GM12864 (cell line): Measurements from ENCODE around the gene RPS18.
"Not testable (repeated sequence)": the region's sequence is repeated elsewhere in the genome, so short reads cannot be mapped to it uniquely, and the experiment has no call there.

ENCODE experiments used
- DNase-seq: peaks from one replicate; pipeline ENCODE4 v3.0.0-alpha.2; 2011; ENCODE audit warnings: low read depth
- H3K4me3 ChIP-seq: 2 replicates; pipeline ENCODE4 v1.5.1; 2011; ENCODE audit warnings: mild to moderate bottlenecking, low read depth, low read length, control low read depth
- TF ChIP-seq, protein P1 (sequence below): IDR thresholded peaks from 2 replicates; pipeline ENCODE4 v1.5.1; 2011; ENCODE audit warnings: low read depth, mild to moderate bottlenecking, moderate library complexity, low read length, control low read depth, inconsistent platforms; ENCODE audit errors: missing control alignments

RPS18 gene

DNA sequence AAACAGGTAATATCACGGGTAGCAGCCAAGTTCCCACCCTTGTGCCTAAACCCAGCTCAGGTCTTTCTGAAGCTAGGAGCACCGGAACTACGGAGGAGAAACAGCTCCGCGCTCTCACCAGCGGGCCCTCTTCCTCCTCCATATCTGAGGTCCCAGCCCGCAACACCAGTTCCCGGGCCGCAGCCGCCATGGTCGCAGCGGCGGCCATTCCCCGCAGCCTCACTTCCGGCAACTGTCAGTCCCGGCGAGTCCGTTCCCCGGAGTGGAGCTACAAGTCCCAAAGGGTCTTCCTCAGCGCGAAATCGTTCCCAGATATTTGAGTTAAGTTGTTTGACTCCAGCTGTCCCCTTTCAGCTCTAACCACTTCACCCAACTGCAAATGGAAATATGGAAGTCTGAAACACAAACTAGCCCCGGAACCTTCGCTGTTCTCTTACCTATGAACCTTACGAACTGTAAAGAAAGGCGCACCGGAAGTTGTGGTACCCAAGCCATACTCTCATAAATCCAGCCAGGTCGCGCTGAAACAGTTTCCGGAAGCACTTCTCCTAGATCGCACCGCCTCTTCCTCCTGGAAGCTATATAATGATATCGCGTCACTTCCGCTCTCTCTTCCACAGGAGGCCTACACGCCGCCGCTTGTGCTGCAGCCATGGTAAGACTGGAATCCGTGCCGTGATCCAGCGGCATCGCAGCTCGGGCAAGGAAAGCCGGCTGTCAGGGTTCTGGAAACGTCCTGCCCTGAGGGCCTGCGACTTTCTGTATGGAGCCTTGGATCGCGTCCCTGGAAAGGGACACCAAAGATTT is at the start of gene RPS18, which contains the start of gene VPS52:
TSS of gene RPS18 (plus strand) at position 608 of the 807 bp plus-strand sequence. CDS start at position 653, 45 bp downstream.
TSS of gene VPS52 (minus strand) at position 409 of the 807 bp plus-strand sequence. CDS start at position 208, 201 bp downstream.
- TF ChIP-seq, protein P1, sequence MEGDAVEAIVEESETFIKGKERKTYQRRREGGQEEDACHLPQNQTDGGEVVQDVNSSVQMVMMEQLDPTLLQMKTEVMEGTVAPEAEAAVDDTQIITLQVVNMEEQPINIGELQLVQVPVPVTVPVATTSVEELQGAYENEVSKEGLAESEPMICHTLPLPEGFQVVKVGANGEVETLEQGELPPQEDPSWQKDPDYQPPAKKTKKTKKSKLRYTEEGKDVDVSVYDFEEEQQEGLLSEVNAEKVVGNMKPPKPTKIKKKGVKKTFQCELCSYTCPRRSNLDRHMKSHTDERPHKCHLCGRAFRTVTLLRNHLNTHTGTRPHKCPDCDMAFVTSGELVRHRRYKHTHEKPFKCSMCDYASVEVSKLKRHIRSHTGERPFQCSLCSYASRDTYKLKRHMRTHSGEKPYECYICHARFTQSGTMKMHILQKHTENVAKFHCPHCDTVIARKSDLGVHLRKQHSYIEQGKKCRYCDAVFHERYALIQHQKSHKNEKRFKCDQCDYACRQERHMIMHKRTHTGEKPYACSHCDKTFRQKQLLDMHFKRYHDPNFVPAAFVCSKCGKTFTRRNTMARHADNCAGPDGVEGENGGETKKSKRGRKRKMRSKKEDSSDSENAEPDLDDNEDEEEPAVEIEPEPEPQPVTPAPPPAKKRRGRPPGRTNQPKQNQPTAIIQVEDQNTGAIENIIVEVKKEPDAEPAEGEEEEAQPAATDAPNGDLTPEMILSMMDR, result no peak
- peak; percentile 99 for DNase-seq
- H3K4me3 ChIP-seq, result peak within 1 kb of the TSS; percentile 84

DNA sequence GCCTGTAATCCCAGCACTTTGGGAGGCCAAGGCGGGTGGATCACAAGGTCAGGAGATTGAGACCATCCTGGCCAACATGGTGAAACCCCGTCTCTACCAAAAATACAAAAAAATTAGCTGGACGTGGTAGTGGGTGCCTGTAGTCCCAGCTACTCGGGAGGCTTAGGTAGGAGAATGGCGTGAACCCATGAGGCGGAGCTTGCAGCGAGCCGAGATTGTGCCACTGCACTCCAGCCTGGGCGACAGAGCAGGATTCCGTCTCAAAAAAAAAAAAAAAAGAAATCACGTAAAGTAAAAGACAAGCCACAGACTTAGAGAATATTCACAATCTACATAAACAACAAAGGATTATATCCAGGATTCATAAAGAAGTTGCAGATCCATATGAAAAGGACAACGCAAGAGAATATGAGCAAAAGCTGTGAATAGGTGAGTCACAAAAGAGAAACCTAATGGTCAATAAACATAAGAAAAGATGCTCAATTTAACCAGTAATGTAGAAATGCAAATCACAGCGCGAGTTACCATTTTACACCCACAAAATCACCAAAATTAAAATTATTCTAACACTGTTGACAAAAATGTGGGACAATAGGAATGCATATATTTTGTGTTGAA is 45.3 kb upstream of the RPS18 start:
- H3K4me3 ChIP-seq, DNase-seq: not testable (repeated sequence)

DNA sequence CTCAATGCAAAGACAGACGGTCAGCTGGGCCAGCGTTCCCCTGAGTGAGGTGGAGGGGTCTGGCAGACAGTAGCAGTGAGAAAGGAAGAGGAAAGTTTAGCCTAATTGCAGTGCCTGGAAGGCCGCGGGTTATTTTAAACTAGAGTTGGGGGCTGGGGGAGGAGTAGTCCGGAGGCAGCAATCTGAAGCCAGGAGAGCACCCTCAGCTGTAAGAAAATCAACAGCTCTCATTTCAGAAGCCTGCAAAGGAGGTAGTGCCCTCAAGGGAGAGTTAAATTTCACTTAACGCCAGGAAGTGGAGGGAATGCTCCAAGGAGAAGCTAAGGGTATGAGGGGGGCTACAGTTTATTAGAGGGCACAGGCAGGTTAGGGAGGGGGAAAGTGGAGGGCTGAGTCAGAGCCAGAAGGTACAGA is 36.6 kb upstream of the RPS18 start:
- DNase-seq, result no peak
- TF ChIP-seq, protein P1, result no peak
- no peak overlapping the region for H3K4me3 ChIP-seq

DNA sequence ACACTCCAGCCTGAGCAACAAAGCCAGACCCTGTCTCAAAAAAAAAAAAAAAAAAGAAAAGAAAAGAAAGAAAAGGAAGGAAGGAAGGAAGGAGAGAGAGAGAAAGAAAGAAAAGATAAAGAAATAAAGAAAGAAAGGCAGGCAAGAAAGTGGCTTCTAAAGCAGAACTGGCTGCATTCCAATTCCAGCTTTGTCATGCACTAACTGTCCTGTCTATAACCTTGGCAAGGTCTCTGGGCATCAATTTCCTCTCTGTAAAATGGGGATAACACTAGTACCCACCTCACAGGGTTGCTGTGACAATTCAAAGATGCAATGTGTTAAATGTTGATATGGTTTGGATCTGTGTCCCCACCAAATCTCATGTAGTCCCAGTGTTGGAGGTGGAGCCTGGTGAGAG is 35.5 kb upstream of the RPS18 start:
- TF ChIP-seq, protein P1, result no peak
- no peak overlapping the region for H3K4me3 ChIP-seq
- no peak for DNase-seq

DNA sequence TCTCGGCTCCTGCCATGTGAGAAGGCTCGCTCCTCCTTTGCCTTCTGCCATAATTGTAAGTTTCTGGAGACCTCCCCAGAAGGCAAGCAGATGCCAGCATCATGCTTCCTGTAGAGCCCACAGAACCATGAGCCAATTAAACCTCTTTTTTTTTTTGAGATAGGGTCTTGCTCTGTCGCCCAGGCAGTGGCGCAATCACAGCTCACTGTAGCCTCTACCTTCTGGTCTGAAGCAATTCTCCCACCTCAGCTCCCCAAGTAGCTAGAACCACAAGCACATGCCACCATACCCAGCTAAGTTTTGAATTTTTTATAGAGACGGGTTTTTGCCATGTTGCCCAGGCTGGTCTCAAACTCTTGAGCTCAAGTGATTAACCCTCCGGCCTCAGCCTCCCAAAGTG is 35.0 kb upstream of the RPS18 start:
- H3K4me3 ChIP-seq, result no peak overlapping the region
- no peak for DNase-seq
- TF ChIP-seq, protein P1, result no peak

DNA sequence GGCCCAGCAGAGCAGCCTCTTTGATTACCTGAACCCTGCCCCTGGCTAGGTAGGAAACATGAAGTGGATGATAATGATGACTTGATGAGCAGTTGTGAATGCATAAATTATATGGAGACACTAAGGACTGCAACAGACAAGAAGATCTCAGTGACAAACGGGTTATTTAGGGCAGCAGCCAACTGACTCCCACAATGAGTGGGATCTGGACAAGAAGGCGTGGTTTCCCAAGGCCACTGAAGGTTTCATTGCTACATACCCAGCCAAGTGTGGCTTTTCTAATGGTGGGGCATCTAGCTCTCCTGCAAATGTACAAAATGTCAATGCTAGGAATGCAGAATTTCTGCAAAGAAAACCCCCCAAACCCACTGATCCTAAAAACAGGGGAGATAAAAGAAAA is 34.1 kb upstream of the RPS18 start:
- TF ChIP-seq, protein P1, result no peak
- no peak overlapping the region for H3K4me3 ChIP-seq
- no peak for DNase-seq

DNA sequence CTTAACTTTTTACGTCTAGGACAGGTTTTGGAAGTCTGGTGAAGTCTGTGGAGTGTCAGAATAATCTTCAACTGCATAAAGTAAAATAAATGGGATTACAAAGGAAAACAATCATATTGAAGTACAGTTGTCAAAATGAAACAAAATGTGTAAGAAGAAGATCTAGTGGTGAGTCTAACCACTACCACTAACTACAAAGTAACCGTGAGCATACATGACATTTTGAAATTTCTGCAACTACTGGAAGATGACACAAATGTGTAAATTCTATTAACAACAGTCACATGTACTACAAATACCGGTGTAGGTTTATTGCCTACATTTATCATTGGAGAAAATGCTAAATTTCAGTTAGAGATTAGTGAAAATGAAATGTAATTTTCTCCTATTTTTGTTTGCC is 29.9 kb upstream of the RPS18 start:
- no peak overlapping the region for H3K4me3 ChIP-seq
- DNase-seq, result no peak
- TF ChIP-seq, protein P1, result no peak
